HG03439 (cell line): ENCODE measurements around the gene CYSTM1.

Source experiments
- ATAC-seq: cut with Tn5 transposase; IDR thresholded peaks from one replicate; pipeline ENCODE4 v1.9.1; 2021; ENCODE audit warnings: mild to moderate bottlenecking, moderate library complexity; ENCODE audit not compliant: unreplicated experiment

The CYSTM1 gene

DNA sequence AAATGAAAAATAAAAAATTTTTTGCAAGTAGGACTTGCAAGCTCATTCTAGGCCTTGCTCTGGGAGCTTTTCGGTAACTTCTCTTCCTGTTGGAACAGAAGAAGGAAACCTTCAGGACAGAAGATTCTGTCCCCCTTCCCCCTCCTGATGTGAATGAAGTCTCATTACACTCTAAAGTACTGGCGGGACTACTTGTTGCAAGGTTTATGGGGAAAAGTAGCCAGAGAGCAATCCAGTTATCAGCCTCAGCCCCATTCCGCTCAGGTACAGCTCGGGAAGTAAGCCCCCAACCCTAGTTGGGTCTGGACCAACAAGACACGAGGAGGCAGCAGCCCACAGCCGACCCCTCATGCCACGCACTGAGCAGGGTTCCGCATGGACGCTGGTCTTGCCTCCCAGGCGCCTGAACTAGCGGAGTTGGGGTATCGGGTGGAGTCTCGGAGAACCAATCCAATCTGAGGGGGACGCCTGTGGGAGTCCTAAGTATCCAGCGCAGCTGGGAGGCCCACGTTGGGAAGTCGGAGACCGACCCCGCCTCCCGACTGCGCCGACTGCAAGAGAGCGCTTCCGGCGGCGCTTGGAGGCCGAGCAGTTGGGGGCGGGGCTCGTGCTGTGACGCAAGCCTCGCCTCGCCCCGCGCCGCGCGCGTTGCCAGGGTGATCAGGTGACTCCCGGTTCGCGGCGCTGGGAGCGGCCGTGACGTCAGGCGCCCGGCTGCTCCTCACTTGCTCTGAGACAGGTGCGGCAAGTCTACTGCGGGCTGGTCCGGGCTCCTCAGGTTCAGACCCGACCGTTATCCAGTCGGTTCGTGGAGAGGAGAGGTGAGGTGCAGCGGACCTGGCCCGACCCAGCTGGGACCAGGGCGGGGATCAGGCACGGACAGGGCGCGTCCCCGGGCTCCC is at the start of gene CYSTM1:
Gene CYSTM1, plus strand, starts transcription at position 724 of the 902 bp plus-strand sequence. CDS start 19,278 bp downstream, outside the sequence.
- ATAC-seq, result peak; percentile 95

DNA sequence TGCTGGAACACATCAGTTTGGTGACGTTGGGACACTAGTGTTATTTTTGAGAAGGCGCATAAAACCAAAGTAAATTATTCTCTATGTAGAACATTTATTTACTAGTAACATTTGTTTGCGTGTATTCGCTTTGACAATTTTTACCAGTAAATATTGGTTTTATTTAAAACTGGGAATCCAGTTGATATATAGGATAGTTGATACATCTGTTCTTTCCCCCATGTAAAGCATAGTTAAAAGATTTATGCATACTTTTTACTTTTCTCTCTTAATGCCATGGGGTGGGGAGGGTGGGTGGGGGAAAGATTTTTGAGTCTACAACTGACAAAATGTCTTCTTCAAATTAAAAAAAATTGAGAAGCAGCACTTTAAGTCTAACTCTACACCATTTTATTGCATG is 49.4 kb upstream of the CYSTM1 start, which contains the start of gene IGIP:
Gene IGIP, plus strand, starts transcription at position 301 of the 400 bp plus-strand sequence. CDS start 2,540 bp downstream, outside the sequence.
- no peak for ATAC-seq

DNA sequence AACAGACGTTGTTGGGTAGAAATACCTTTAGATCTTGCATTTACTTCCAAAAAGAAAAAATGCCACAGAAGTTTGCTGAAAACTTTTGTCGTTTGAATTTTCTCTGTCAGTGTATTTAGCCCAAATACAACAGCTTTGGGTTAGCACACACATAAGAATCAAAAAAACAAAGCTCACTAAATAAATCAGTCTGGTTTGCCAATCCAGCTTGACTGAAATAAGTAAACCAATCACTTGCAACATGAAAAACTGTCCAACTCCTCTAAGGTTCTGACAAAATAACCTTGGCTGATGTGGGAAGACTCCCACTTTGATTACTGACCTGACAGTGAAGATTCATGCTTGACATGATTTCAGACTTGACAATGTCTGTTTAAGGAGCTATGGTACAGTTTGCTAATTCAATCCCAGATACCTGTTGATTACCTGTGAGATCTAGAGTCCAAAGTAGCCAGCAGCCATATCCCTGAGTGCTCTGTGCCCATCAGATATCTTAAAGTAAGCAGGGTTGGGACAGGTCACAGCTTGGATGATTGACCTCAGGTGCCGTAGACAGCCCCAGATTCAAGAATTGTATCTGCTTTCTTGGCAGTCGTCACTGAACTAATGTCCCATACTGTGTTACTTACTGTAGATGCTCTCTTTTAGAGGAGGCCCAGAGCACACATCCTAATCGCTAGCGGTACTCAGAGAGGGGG is 48.5 kb upstream of the CYSTM1 start:
- no peak for ATAC-seq

GRCh38 chr5:140128376-140128775 is 46.6 kb upstream of the CYSTM1 start:
- no peak for ATAC-seq

- ATAC-seq, result no peak
Measured at GRCh38 chr5:140130949-140131733, 43.8 kb upstream of the CYSTM1 start.

DNA sequence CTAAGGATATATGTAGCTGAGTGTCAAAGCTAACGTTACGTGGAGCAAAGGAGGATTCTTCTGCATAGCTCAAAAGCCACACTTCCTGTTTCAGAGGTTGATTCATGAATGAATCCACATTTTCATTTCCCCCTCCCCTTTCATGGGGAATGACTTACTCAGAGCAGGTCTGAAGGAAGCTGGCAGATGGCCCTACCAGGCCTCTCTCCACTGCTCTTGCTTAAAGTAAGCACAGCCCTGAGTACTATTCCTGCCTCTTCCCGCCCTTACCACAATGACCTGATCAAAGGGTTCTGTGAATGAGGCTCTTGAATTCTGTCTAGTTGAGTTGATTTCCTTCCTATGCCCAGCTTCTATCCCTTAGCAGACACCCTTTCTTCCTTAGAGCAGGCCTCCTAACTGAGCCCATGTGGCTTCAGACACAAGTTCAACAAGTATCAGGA is 43.0 kb upstream of the CYSTM1 start:
- no peak for ATAC-seq

GRCh38 chr5:140133514-140134167 is 41.3 kb upstream of the CYSTM1 start:
- no peak for ATAC-seq

GRCh38 chr5:140134277-140134935 is 40.6 kb upstream of the CYSTM1 start:
- ATAC-seq, result no peak

GRCh38 chr5:140135127-140135526 is 39.9 kb upstream of the CYSTM1 start:
- ATAC-seq, result no peak

DNA sequence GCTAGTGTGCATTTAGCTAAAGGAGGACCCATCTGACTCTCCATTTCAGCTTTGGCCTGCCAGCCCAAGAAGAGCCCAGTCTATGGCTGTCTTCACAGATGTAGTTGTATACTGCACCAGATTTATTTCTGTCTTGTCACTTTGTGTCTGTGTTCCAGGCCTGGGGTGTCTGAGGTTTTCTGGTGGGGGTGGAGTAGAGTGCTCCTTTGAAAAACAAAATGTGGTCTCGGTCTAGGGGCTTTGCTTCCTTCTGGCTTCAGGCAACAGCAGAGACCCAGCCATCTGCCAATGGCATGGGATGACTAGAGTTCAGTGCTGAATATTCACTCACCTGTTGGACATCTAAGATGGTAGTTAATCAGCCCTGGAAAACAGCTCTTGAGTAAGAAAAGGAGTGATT is 38.4 kb upstream of the CYSTM1 start:
- no peak for ATAC-seq

DNA sequence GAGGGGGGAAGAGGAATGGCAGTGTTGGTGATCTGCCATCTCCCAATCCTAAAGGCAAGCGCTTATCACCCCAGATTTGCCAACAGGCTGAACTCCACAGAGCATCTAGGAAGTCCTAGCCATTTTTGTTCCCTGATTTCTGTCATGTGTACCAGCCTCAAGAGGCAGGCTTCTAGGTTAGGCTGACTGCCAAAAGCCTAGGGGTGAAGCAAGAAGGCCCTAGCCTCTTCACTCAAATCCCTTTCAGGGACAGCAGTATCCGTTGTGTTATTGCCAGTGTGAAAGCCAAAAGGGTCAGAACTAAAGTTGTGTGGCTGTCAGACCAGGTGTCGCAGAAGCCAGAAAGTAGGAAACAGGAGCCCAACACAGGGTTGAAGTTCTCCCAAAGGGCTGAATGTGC is 34.6 kb upstream of the CYSTM1 start:
- ATAC-seq, result no peak

DNA sequence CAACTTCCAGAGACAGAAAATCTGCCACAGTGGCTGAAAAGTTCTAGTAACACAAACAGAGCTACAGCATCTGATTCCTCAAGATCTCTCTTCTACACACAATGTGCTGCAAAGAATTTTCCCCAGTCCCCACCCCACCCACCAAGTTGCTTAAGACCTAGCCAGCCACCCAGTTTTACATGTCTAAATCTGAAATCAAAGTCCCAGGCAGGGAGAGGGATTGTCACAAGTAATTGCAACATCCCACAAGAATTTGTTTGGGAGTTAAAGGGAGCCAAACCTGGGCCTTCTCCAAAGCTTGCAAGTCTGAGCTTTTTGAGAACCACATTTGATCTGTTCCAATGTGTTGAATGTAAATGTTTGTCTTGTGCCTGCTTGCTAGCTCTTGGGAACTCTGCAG is 33.7 kb upstream of the CYSTM1 start:
- no peak for ATAC-seq

DNA sequence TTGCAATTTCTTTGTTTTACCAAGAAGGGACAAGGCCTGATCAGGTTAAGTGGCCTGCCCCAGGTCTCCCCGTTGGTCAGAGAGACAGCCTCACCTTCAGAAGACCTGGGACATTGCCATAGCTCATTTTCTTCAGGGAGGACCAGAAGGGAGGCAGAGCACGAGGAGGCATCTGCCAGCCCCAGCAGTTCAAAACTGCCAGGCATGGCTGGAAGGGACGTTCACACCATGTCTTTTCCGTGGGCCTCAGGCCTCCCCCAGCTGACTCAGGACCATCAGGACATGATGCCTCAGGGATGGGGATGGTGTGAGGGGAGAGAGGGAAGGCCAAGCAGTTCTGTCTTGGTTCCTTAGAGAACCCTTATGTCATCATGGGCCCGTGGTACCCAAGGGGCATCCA is 32.7 kb upstream of the CYSTM1 start:
- no peak for ATAC-seq

GRCh38 chr5:140142856-140143255 is 32.1 kb upstream of the CYSTM1 start:
- no peak for ATAC-seq

DNA sequence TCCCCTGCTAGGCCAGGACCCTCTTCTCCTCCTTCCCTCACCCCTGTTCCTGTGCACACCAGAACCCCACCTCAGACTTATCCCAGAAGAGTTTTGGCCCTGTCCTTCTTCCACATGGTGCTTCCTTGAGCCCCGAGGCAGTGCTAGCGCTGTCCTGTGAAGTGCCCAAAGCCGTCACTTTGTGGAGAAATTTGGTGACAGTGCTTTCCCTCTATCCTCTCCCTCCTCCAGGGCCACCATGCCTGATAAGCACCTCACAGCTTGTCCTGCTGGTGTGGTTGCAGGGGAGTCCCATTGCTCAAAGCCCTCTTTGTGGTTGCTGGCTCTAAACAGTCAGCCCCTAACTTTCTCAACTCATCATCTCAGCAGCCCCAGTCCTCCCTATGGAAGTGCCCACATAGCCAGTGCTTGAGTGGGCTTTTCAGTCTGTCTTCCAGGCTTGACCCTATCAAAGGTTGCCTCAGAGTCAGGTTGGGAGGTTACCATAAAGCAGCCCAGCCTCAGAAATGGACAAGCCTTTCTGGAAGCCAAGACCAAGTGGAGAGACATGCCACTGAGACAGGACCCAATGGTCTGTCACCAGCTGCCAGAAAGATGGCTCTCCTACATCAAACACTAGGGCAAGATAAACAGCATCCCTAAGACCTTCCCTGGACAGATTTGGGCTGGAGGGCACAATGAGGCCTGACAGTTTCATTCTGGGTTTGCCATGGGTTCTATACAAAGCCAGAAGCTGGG is 31.3 kb upstream of the CYSTM1 start:
- ATAC-seq, result no peak

GRCh38 chr5:140145256-140145655 is 29.7 kb upstream of the CYSTM1 start:
- ATAC-seq, result no peak

GRCh38 chr5:140145818-140146522 is 29.0 kb upstream of the CYSTM1 start:
- no peak for ATAC-seq

DNA sequence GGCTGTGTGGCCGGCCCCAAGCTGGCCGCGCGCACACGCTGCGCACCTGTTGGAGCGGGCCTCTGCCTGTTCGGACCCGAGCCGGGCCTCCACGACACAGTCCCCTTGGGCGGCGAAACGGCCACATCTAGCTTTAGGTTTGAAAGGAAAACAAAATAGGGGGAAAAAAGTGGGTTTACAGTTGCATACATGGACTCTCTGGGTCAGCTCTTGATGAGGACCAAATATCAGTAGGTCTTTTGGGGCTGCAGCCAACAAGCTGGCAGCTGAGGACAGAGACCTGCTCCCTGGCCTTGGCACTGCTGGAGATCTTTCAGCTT is 28.5 kb upstream of the CYSTM1 start:
- no peak for ATAC-seq

- ATAC-seq, result no peak
Measured at GRCh38 chr5:140147460-140147859, 27.5 kb upstream of the CYSTM1 start.
